ENCODE results near the gene HYAL1.
"Not testable (repeated sequence)": the region's sequence is repeated elsewhere in the genome, so short reads cannot be mapped to it uniquely, and the experiment has no call there.

Gene HYAL1

DNA sequence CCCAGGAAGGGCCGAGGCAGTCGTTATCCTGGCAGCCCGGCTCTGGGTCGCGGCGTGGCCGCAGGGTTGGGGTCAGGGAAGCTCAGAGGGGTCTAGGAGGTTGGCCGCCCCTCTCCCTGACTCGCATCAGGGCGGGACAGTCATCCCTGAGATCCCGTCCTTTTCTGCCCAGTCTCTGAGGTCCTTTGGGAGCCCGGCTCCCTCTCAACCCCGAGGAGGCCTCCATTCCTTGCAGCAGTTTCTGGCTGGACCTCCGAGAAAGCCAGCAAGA, 18.7 kb upstream of the HYAL1 start:
- intact Hi-C loops (cut with DNase I) = loop anchor here (10.0 kb wide), 2 partner anchors 47 to 97 kb away; partner anchors contain the start of gene LSMEM2
- no peak for DNase-seq

DNA sequence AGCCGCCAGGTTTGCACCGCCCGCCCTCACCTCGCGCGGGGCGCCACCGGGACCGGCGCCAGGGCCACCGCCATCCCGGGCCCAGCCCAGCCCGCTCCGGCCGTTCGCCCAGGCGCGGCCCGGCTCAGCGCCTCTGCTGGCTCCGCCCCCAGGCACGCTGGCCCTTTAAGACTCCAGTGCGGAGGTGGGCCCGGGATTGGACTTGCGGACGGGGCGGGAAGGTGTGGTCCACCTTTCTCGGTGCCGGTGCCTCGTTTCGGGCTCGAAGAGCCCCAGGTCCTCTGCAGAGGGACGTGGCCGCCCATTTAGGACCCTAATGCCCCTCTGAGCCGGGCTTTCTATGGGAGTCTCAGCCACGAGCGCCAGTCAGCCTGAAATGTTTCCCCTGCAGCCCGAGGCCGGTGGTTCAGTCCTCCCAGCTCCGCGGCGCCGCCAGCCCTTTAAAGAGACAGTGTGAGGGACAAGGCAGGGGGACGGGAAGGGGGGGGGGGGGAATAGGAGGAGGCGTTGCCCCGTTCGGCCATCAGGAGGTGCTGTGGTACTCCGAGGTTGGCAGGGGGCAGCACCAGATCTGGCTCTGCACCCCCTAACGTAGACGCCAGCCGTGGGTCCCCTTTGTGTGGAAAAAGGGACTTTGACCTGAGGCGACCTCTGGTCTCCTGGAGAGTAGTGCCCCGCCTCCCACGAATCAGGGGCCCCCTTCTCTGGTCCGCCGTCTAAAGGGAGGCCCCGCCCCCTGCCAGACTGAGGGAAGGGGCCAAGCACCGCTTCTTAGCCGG, 18.2 kb upstream of the HYAL1 start:
- intact Hi-C loops (cut with DNase I) = loop anchor here (10.0 kb wide), 2 partner anchors 47 to 97 kb away; partner anchors contain the start of gene LSMEM2
- DNase-seq = peak; percentile 77 to 97 (median 91)

GRCh38 chr3:50320853-50321335, 17.5 kb upstream of the HYAL1 start:
- DNase-seq = peak in 41 of 42 donors; percentile 66 to 93 (median 85)
- intact Hi-C loops (cut with DNase I) = loop anchor here (10.0 kb wide), 2 partner anchors 46 to 96 kb away; partner anchors contain the start of gene LSMEM2

- DNase-seq = no peak
- intact Hi-C loops (cut with DNase I) = loop anchor here (10.0 kb wide), 2 partner anchors 45 to 95 kb away; partner anchors contain the start of gene LSMEM2
Measured at GRCh38 chr3:50319894-50320625, 16.7 kb upstream of the HYAL1 start.

DNA sequence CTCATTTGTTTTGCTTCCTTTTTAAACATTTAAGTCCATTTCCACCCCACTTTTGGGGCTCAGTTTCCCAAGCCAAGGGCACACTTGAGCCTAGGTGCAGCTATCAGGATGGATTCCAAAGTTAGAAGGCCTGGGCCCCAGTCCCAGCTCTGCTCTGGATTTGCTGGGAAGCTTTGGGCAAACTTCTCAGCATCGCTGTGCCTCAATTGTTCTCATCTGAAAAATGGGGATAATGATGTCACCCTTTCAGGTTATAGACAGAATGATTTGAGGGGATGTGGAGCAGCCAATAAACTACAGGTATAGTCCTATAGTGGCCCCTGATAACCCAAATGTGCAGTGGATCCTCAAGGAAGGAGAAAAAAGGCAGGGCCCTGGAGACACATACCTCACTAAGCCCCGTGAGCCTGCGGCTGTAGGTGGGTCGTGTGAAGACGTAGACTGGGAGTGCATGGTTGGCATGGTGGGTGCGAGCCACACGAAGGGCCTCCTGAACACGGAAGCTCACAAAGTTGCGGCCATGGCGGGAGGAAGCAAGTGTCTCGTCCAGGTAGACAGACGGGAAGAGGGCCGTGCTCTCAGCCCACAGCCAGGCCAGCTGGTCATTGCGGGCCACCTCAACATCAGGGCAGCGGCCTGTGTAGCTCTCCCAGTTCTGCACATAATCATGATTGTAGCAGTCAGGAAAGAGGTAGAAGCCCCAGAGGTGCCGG, 16.0 kb upstream of the HYAL1 start:
- DNase-seq = no peak
- intact Hi-C loops (cut with DNase I) = no loop called here

- intact Hi-C loops (cut with DNase I) = no loop called here
- DNase-seq = no peak
Measured at GRCh38 chr3:50318615-50319014, 15.2 kb upstream of the HYAL1 start.

DNA sequence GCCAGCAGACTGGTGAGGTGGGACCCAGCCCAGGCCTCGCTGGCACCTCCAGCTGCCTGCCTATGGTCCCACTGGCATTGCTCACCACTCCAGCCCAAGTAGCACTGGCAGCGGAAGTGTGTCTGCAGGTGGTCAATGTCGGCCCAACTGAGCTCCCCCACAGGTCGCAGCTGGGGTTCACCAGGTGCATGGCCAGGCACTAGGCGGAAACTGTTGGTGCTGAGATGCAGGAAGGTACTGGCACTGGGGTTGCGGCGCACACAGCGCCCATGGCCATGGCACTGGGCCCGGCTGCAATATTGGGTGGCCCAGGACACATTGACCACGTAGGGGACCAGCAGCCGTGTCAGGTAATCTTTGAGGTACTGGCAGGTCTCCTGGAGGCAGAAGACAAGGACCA, 14.8 kb upstream of the HYAL1 start:
- intact Hi-C loops (cut with DNase I) = no loop called here
- DNase-seq = no peak

- intact Hi-C loops (cut with DNase I) = no loop called here
- DNase-seq = no peak
Measured at GRCh38 chr3:50317300-50317699, 13.9 kb upstream of the HYAL1 start.

DNA sequence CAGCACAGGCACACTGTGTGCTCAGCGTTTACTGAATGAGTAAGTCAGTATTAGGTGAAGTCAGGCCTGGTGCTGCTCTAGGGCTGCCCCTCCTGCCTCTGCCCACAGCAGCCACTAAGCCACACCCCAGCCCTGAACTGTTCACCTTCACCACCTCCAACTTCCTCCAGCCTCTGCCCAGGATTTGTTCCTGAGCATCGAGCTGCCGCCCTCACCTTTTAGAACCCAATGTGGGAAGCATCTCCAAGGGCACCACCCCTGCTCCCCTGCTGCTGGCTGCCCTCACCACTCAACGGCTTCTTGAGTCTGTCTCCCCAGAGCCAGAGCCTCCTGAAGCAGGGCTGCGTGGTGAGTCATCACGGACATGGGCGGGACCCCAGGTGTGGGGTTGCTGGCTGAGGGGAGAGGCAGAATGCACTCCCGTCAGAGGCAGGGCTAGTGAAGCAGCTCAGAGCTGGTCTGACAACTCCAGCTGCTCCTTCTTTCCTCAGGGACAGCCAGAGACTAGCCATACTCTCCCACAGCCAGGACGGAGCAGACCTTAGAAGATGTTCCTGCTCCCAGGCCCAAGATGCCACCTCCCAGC, 13.4 kb upstream of the HYAL1 start:
- intact Hi-C loops (cut with DNase I) = no loop called here
- DNase-seq = peak in 38 of 42 donors; percentile 46 to 94 (median 74)

- no peak for DNase-seq
- intact Hi-C loops (cut with DNase I) = no loop called here
Measured at GRCh38 chr3:50314816-50315215, 11.4 kb upstream of the HYAL1 start.

GRCh38 chr3:50314342-50314741, 11.0 kb upstream of the HYAL1 start:
- no peak for DNase-seq
- intact Hi-C loops (cut with DNase I) = no loop called here

GRCh38 chr3:50312041-50312440, 8.7 kb upstream of the HYAL1 start:
- intact Hi-C loops (cut with DNase I); DNase-seq: not testable (repeated sequence)

DNA sequence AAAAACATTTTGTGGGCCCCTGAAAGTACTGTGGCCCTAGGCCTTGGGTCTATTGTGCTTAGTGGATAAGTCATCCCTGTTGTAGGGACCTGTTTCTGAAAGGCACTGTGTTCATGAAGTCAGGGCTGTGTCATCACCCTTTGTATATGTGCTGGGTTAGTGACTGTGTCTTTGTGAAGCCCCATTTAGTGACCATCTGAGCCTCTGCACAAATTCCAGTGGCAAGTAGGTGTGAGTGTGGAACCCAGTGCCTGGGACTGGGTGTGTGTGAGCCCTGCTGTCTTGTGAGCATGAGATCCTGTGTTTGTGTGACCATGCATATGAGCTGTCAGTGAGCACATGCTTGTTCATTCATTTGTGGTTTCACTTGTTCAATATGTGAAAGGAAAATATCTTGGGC, 1.2 kb upstream of the HYAL1 start:
- intact Hi-C loops (cut with DNase I) = no loop called here

DNA sequence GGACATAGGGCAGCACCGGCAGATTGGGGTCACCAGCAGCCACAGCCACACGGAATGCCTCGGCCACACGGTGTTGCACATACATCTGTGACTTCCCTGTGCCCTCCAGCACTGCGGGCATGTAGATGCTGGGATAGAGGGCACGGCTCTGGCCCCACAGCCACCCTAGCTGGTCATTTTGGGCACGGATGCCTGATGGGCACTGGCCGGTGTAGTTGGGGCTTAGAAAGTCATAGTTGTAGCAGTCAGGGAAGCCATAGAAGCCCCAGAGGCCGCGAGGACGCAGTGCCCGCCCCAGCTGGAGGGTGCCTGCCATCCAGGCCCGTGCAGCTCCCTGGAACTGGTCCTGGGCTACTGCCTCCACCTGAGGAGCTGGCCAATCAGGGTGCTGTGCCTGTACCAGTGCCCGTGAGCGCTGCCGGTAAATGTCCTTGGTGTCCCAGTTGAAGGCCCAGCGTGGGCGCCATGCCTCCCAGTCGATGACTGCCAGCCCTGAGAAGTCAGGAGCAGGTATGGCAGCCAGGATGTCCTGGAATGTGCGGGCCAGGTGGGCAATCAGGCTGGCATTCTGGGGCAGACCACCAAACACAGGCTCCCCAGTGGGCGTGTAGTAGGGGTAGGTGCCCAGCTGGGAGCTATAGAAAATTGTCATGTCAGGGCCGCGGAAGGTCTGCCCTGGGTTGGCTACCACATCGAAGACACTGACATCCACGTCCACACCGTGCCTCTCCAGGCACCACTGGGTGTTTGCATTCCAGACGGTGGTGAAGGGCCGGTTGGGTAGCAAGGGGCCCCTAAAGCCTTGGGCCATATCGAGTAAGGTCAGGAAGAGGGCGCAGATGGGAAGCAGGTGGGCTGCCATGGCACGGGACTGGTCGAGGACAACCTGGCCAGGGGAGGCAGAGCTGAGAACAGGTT, 1.0 kb downstream of the HYAL1 start:
- intact Hi-C loops (cut with DNase I) = no loop called here
- DNase-seq = no peak

More for the DNA sequence above, 1.2 kb upstream of the HYAL1 start:
- DNase-seq = no peak

- intact Hi-C loops (cut with DNase I) = no loop called here
- DNase-seq = no peak
Measured at GRCh38 chr3:50300681-50301254, 2.6 kb downstream of the HYAL1 start.

DNA sequence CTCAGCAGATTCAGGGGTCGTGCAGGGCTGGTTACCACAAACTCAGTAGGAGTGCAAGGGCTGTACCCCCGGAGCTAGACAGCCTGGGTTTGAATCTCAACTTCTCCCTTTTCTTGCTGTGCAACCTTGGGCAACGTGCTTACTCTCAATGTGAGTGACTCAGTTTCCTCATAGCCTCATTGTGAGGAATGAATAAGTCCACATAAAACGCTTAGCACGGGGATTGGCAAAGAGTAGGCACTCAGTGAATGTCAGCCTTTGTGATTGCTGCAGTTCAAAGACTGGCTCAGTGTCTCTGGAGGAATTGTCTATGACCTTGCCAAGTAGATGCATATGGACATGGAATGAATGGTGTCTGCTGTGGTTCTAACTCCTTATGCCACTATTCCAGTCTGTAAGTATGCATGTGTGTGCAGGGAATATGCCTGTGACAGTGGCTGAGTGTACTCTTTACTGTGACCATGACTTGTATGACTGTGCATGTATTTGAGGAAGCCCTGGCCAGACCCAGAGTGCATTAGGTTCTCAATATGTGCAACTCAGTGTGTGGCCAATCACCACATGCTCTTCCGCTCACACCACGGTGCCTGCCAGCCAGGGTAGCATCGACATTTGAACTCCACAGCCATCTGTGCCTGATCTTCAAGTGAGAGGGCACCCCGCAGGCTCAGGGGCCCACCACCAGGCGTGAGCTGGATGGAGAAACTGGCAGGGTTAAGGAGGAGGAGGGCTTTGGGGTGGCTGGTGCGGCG, 3.3 kb downstream of the HYAL1 start:
- intact Hi-C loops (cut with DNase I) = no loop called here
- peak in 19 of 42 donors; percentile 38 to 79 (median 58) for DNase-seq

DNA sequence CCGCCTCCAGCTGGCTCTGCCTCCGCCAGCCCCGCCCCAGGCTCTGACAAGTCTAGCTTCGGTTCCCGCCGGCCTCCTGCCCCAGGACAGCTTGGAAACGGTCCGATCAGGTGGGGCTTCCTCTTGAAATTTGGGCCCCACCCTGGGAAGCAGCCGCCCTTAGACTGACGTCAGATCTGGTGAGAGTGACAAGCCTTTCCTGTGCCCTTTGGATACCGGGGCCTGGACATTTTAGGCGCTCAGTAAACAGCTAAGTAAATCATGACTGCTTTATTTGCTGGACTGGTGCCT, 3.8 kb downstream of the HYAL1 start:
- no peak for DNase-seq
- intact Hi-C loops (cut with DNase I) = no loop called here

All from head of caudate nucleus (tissue), 42 donors.